SU-DHL-6 (cell line): ENCODE results near the gene NFIC.

Experiments used
- H2AFZ ChIP-seq: fragments of 200-600 bp; sonication (generic); 2 replicates; pipeline ENCODE4 v1.6.1; 2014; ENCODE audit warnings: low read depth, mild to moderate bottlenecking, moderate library complexity, mixed read lengths, antibody characterized with exemption, low read length; ENCODE audit not compliant: severe bottlenecking
- H3F3A ChIP-seq: fragments of 200-600 bp; shearing (Covaris generic); 2 replicates; pipeline ENCODE4 v1.6.0; 2016; ENCODE audit warnings: antibody characterized with exemption, mild to moderate bottlenecking; ENCODE audit not compliant: insufficient read depth
- H3K27ac ChIP-seq: fragments of 200-600 bp; sonication (generic); 2 replicates; pipeline ENCODE4 v1.5.1; 2016; ENCODE audit warnings: low read depth, mild to moderate bottlenecking, low read length, moderate library complexity, mixed read lengths
- H3K27me3 ChIP-seq: fragments of 200-600 bp; sonication (generic), shearing (Covaris generic); 2 replicates; pipeline ENCODE4 v1.6.0; 2014; ENCODE audit warnings: mild to moderate bottlenecking, low read length
- H3K36me3 ChIP-seq: fragments of 200-600 bp; sonication (generic); 2 replicates; pipeline ENCODE4 v1.6.1; 2014; ENCODE audit warnings: mild to moderate bottlenecking, low read length, mixed read lengths
- H3K4me2 ChIP-seq: fragments of 300-600, 200-600 bp; shearing (Covaris generic), sonication (generic); 2 replicates; pipeline ENCODE4 v1.6.0; 2014; ENCODE audit warnings: low read length, low read depth, mild to moderate bottlenecking; ENCODE audit not compliant: poor library complexity, severe bottlenecking
- H3K4me3 ChIP-seq: fragments of 200-600 bp; sonication (generic); 2 replicates; pipeline ENCODE4 v1.5.1; 2014; ENCODE audit warnings: antibody characterized with exemption, low read length, mild to moderate bottlenecking, mixed read lengths; ENCODE audit not compliant: insufficient read depth, poor library complexity, severe bottlenecking
- H3K79me2 ChIP-seq: fragments of 200-600 bp; sonication (generic); 2 replicates; pipeline ENCODE4 v1.6.1; 2014; ENCODE audit warnings: mild to moderate bottlenecking, low read length, moderate library complexity; ENCODE audit not compliant: insufficient read depth
- H3K9ac ChIP-seq: fragments of 200-600 bp; sonication (generic); 2 replicates; pipeline ENCODE4 v1.7.0; 2014; ENCODE audit warnings: mild to moderate bottlenecking, low read length
- H3K9me2 ChIP-seq: fragments of 200-600 bp; sonication (generic); replicated peaks from 2 replicates; pipeline ENCODE4 v1.6.1; 2014; ENCODE audit warnings: low read length; ENCODE audit not compliant: insufficient read depth
- H3K9me3 ChIP-seq: fragments of 200-600 bp; sonication (generic); 2 replicates; pipeline ENCODE4 v1.6.1; 2014; ENCODE audit warnings: low read length, mixed read lengths; ENCODE audit not compliant: insufficient read depth
- H4K20me1 ChIP-seq: fragments of 200-600 bp; sonication (generic); 2 replicates; pipeline ENCODE4 v1.6.1; 2014; ENCODE audit warnings: low read depth, mild to moderate bottlenecking, antibody characterized with exemption, low read length, moderate library complexity, mixed read lengths
- CTCF ChIP-seq: fragments of 200-600 bp; sonication (generic); IDR thresholded peaks from one replicate; pipeline ENCODE4 v1.5.1; 2017; ENCODE audit warnings: antibody characterized with exemption, mild to moderate bottlenecking, low read length, moderate library complexity; ENCODE audit not compliant: insufficient read depth, poor library complexity, severe bottlenecking
- EZH2phosphoT487 ChIP-seq: fragments of 200-600 bp; sonication (generic), shearing (Covaris generic); conservative IDR thresholded peaks from 2 replicates; pipeline ENCODE4 v1.6.1; 2018; ENCODE audit warnings: mild to moderate bottlenecking, antibody characterized with exemption, low read length, moderate library complexity, mixed read lengths

The NFIC gene

GRCh38 chr19:3378352-3379150 lies 12.2 kb downstream of the NFIC start:
- no peaks in the 10 kb centered on the region for H3F3A ChIP-seq
- H3K79me2 ChIP-seq, result no peaks in the 10 kb centered on the region
- H3K9me2 ChIP-seq, result no peaks in the 10 kb centered on the region
- no peak overlapping the region for H3K9ac ChIP-seq
- no peak for TF ChIP-seq EZH2phosphoT487
- TF ChIP-seq CTCF, result no peak
- no peak overlapping the region for H3K4me3 ChIP-seq
- no peak overlapping the region for H3K27ac ChIP-seq
- no peaks in the 10 kb centered on the region for H4K20me1 ChIP-seq
- no peak overlapping the region for H2AFZ ChIP-seq
- H3K27me3 ChIP-seq, result no peaks in the 10 kb centered on the region
- no peaks in the 10 kb centered on the region for H3K9me3 ChIP-seq
- H3K4me2 ChIP-seq, result no peak overlapping the region
- H3K36me3 ChIP-seq, result no peaks in the 10 kb centered on the region

- H3K79me2 ChIP-seq, result no peaks in the 10 kb centered on the region
- no peak overlapping the region for H3K4me2 ChIP-seq
- H3K9me3 ChIP-seq, result no peaks in the 10 kb centered on the region
- no peak overlapping the region for H3K4me3 ChIP-seq
- H3K27ac ChIP-seq, result no peak overlapping the region
- no peaks in the 10 kb centered on the region for H4K20me1 ChIP-seq
- H3K9ac ChIP-seq, result no peak overlapping the region
- H2AFZ ChIP-seq, result no peak overlapping the region
- no peaks in the 10 kb centered on the region for H3K27me3 ChIP-seq
- H3K36me3 ChIP-seq, result no peaks in the 10 kb centered on the region
- H3F3A ChIP-seq, result no peaks in the 10 kb centered on the region
- H3K9me2 ChIP-seq, result no peaks in the 10 kb centered on the region
- TF ChIP-seq CTCF, result no peak
- no peak for TF ChIP-seq EZH2phosphoT487
These were observed 14.4 kb downstream of the NFIC start for GRCh38 chr19:3380829-3381228.

GRCh38 chr19:3381701-3382372 lies 15.5 kb downstream of the NFIC start:
- no peak overlapping the region for H3K9ac ChIP-seq
- H3K27me3 ChIP-seq, result no peaks in the 10 kb centered on the region
- H3K79me2 ChIP-seq, result no peaks in the 10 kb centered on the region
- no peaks in the 10 kb centered on the region for H4K20me1 ChIP-seq
- H3F3A ChIP-seq, result no peaks in the 10 kb centered on the region
- no peak overlapping the region for H3K4me2 ChIP-seq
- H3K36me3 ChIP-seq, result no peaks in the 10 kb centered on the region
- no peak for TF ChIP-seq EZH2phosphoT487
- no peak for TF ChIP-seq CTCF
- H3K27ac ChIP-seq, result no peak overlapping the region
- H3K9me2 ChIP-seq, result no peaks in the 10 kb centered on the region
- no peak overlapping the region for H2AFZ ChIP-seq
- H3K9me3 ChIP-seq, result no peaks in the 10 kb centered on the region
- H3K4me3 ChIP-seq, result no peak overlapping the region
